HG02678 (cell line): ENCODE measurements around the gene ARL2BP.
"Not testable (repeated sequence)": the region's sequence is repeated elsewhere in the genome, so short reads cannot be mapped to it uniquely, and the experiment has no call there.

Experiments
- ATAC-seq: cut with Tn5 transposase; IDR thresholded peaks from one replicate; pipeline ENCODE4 v1.9.1; 2021; ENCODE audit warnings: mild to moderate bottlenecking, moderate library complexity; ENCODE audit not compliant: unreplicated experiment

ARL2BP gene

GRCh38 chr16:57262841-57263540, 17.9 kb downstream of the ARL2BP start:
- ATAC-seq = no peak

GRCh38 chr16:57263541-57264351, 18.7 kb downstream of the ARL2BP start:
- ATAC-seq = no peak

- ATAC-seq = no peak
Observed at GRCh38 chr16:57264381-57264780, 19.3 kb downstream of the ARL2BP start.

GRCh38 chr16:57264950-57265371, 19.9 kb downstream of the ARL2BP start:
- ATAC-seq = no peak

GRCh38 chr16:57265850-57266530, 20.9 kb downstream of the ARL2BP start:
- no peak for ATAC-seq

GRCh38 chr16:57266531-57267260, 21.6 kb downstream of the ARL2BP start:
- no peak for ATAC-seq

- not testable (repeated sequence) for ATAC-seq
Observed at GRCh38 chr16:57267343-57267742, 22.3 kb downstream of the ARL2BP start.

GRCh38 chr16:57268804-57269800, 24.0 kb downstream of the ARL2BP start:
- ATAC-seq = no peak

- no peak for ATAC-seq
Observed at GRCh38 chr16:57270221-57271062, 25.4 kb downstream of the ARL2BP start.

- no peak for ATAC-seq
Observed at GRCh38 chr16:57271063-57271345, 25.9 kb downstream of the ARL2BP start.

GRCh38 chr16:57271867-57272495, 26.9 kb downstream of the ARL2BP start:
- ATAC-seq = no peak

GRCh38 chr16:57273359-57273758, 28.3 kb downstream of the ARL2BP start:
- ATAC-seq = no peak

GRCh38 chr16:57273826-57274225, 28.8 kb downstream of the ARL2BP start:
- no peak for ATAC-seq

GRCh38 chr16:57275946-57276345, 30.9 kb downstream of the ARL2BP start:
- not testable (repeated sequence) for ATAC-seq

- ATAC-seq = no peak
Observed at GRCh38 chr16:57276596-57276995, 31.5 kb downstream of the ARL2BP start.

GRCh38 chr16:57277586-57277985, 32.5 kb downstream of the ARL2BP start:
- no peak for ATAC-seq

- no peak for ATAC-seq
Observed at GRCh38 chr16:57278494-57278893, 33.4 kb downstream of the ARL2BP start.

GRCh38 chr16:57279780-57280638, 35.0 kb downstream of the ARL2BP start:
- no peak for ATAC-seq
